ENCODE data around the gene MROH2B. TPM values are rescaled to one million over a fixed set of nuclear protein-coding genes. Genes with fewer than 3 reads are reported as not detected.

MROH2B gene
- total and polyA plus RNA-seq, 2 donors (not counting 3 experiments of a cell fraction or from before 2014, with no cell fraction given): not detected

GRCh38 chr5:41109186-41109585 lies 38.0 kb upstream of the MROH2B start:
- Histone ChIP-seq H3K27ac (ENCODE audit: insufficient read depth, low read depth, low read length) (no peak overlapping the region), H3K9me3 (replicated peaks; ENCODE audit: control insufficient read depth, insufficient read depth, low read length) (no peaks in the 10 kb centered on the region), H3K4me2 (ENCODE audit: insufficient read depth, low read length) (no peak overlapping the region), H3K36me3 (ENCODE audit: control insufficient read depth in 2 of 2, extremely low read depth in 1 of 2, insufficient read depth in 2 of 2, low read length in 2 of 2) (no peaks in the 10 kb centered on the region), H3K4me1 (ENCODE audit: control insufficient read depth, extremely low read depth, insufficient read depth, low read length) (no peaks in the 10 kb centered on the region), H4K20me1 (replicated peaks; ENCODE audit: control insufficient read depth, extremely low read depth, insufficient read depth, low read length) (no peaks in the 10 kb centered on the region), H3K4me3 (replicated peaks in 1 of 3; ENCODE audit: insufficient read depth in 1 of 3, low read depth in 1 of 3, low read length in 3 of 3) (no peak overlapping the region), H3K9ac (replicated peaks; ENCODE audit: extremely low read depth, insufficient read depth, low read length) (no peak overlapping the region), H3K79me2 (ENCODE audit: control insufficient read depth, insufficient read depth, low read length) (no peaks in the 10 kb centered on the region), H2AFZ (ENCODE audit: low read depth, low read length) (no peak overlapping the region), H3K27me3 (ENCODE audit: control insufficient read depth in 2 of 2, insufficient read depth in 2 of 2, low read length in 2 of 2) (no peaks in the 10 kb centered on the region), H3K9me1 (replicated peaks; ENCODE audit: control insufficient read depth, extremely low read depth, insufficient read depth, low read length) (no peaks in the 10 kb centered on the region)
- no TSS peak for BruUV-seq (replicated peaks)
- POLR2A ChIA-PET: no interaction called here
- no peak for DNase-seq (ENCODE audit: low read depth, low spot score)
- no peak for FAIRE-seq
- intact Hi-C loops (cut with micrococcal nuclease) (no loop called here), dilution Hi-C loops (cut with MboI; ENCODE audit: extremely low pct_ligation_motif_present, low sequenced_read_pairs) (no loop called here)
- CTCF ChIA-PET: no interaction called here
- no peak for TF ChIP-seq MAX (IDR thresholded peaks at IDR 0.05; ENCODE audit: insufficient read depth, insufficient read length)
- no peak for TF ChIP-seq MYC (IDR thresholded peaks at IDR 0.05; ENCODE audit: low read depth, low read length)
- TF ChIP-seq FOS (IDR thresholded peaks at IDR 0.05; ENCODE audit: borderline replicate concordance, insufficient read depth, low read length): no peak

- no peak overlapping the region for H3K4me3 ChIP-seq (replicated peaks in 1 of 3; ENCODE audit: insufficient read depth in 1 of 3, low read depth in 1 of 3, low read length in 3 of 3)
- CTCF ChIA-PET: no interaction called here
- no peak for FAIRE-seq
- no peaks in the 10 kb centered on the region for H3K27me3 ChIP-seq (ENCODE audit: control insufficient read depth in 2 of 2, insufficient read depth in 2 of 2, low read length in 2 of 2)
- TF ChIP-seq GATA2 (IDR thresholded peaks at IDR 0.05; ENCODE audit: insufficient read depth, insufficient read length, low read depth, low read length): no peak
- no peak for TF ChIP-seq FOS (IDR thresholded peaks at IDR 0.05; ENCODE audit: borderline replicate concordance, insufficient read depth, low read length)
- TF ChIP-seq JUN (IDR thresholded peaks at IDR 0.05; ENCODE audit: borderline replicate concordance, insufficient read depth, insufficient read length, low read depth): no peak
- no peak for TF ChIP-seq CTCF (IDR thresholded peaks at IDR 0.05; ENCODE audit: extremely low read depth in 1 of 2, insufficient read depth in 1 of 2, low read depth in 1 of 2, low read length in 2 of 2)
- TF ChIP-seq POLR2AphosphoS5 (IDR thresholded peaks at IDR 0.05; ENCODE audit: insufficient read depth, low read depth, low read length): no peak
- no peak for TF ChIP-seq EZH2 (IDR thresholded peaks at IDR 0.05; ENCODE audit: borderline replicate concordance, low read depth, low read length, severe bottlenecking)
- TF ChIP-seq POLR2A (IDR thresholded peaks at IDR 0.05; ENCODE audit: low read depth, low read length): no peak
- no peak for TF ChIP-seq MAX (IDR thresholded peaks at IDR 0.05; ENCODE audit: insufficient read depth, insufficient read length)
- TF ChIP-seq MYC (IDR thresholded peaks at IDR 0.05; ENCODE audit: low read depth, low read length): no peak
- dilution Hi-C loops (cut with MboI; ENCODE audit: extremely low pct_ligation_motif_present, low sequenced_read_pairs): no loop called here
- no peaks in the 10 kb centered on the region for H3K9me1 ChIP-seq (replicated peaks; ENCODE audit: control insufficient read depth, extremely low read depth, insufficient read depth, low read length)
- no peaks in the 10 kb centered on the region for H4K20me1 ChIP-seq (replicated peaks; ENCODE audit: control insufficient read depth, extremely low read depth, insufficient read depth, low read length)
- H3K36me3 ChIP-seq (ENCODE audit: control insufficient read depth in 2 of 2, extremely low read depth in 1 of 2, insufficient read depth in 2 of 2, low read length in 2 of 2): no peaks in the 10 kb centered on the region
- DNase-seq (ENCODE audit: low read depth, low spot score): no peak
- H3K4me2 ChIP-seq (ENCODE audit: insufficient read depth, low read length): no peak overlapping the region
- H3K9ac ChIP-seq (replicated peaks; ENCODE audit: extremely low read depth, insufficient read depth, low read length): no peak overlapping the region
- POLR2A ChIA-PET: no interaction called here
- H3K9me3 ChIP-seq (replicated peaks; ENCODE audit: control insufficient read depth, insufficient read depth, low read length): no peaks in the 10 kb centered on the region
- H3K4me1 ChIP-seq (ENCODE audit: control insufficient read depth, extremely low read depth, insufficient read depth, low read length): no peaks in the 10 kb centered on the region
- no peaks in the 10 kb centered on the region for H3K79me2 ChIP-seq (ENCODE audit: control insufficient read depth, insufficient read depth, low read length)
- intact Hi-C loops (cut with micrococcal nuclease): no loop called here
- no peak overlapping the region for H2AFZ ChIP-seq (ENCODE audit: low read depth, low read length)
- no peak overlapping the region for H3K27ac ChIP-seq (ENCODE audit: insufficient read depth, low read depth, low read length)
- BruUV-seq (replicated peaks): no TSS peak
These were observed 31.2 kb upstream of the MROH2B start for GRCh38 chr5:41102341-41102740.
